SKM-1 treated with dmso at 0.1 percent for 144 hours (cell line): ENCODE measurements around the gene CIB4.
"Not testable (repeated sequence)": the region's sequence is repeated elsewhere in the genome, so short reads cannot be mapped to it uniquely, and the experiment has no call there.

ENCODE experiments used
- DNase-seq: peaks from one replicate; lab custom pipeline; 2025; ENCODE audit not compliant: unreplicated experiment; lab: John Stamatoyannopoulos, UW

Gene CIB4

DNA sequence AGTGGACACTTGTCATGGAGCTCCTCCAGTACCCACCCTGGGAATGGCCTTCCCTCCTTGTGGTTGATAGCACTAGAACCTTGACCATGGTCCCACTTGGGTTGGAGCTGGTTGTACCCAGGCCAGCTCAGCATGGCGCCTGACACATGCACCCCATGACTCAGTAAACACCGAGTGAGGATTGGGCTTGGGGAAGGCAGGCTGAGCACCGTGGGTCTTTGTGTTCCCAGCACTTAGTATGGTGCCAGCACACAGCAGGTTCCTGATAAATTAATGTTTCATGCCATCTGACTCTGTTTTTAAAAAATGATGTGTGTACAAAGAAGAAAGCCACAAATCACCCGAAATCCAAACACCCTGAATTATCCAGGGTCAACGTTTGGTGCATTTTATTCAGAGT lies 69.8 kb downstream of the CIB4 start:
- DNase-seq, result no peak

DNA sequence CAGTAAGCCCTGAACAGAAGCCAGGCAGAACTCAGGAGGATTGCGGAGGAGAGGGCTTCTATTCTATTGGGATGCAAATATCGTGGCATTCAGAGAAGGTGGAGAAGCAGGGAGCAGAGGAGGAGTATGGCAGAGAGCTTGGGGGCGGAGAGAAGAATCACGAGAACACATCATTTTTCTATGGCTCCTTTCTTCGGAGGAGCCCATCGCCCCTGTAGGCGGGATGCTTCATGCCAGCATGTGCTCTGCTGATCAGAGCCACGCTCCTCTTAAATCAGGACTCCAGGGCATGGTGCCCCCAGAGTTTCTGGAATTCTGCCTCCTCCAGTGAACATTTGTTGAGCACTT lies 71.1 kb downstream of the CIB4 start:
- no peak for DNase-seq

DNA sequence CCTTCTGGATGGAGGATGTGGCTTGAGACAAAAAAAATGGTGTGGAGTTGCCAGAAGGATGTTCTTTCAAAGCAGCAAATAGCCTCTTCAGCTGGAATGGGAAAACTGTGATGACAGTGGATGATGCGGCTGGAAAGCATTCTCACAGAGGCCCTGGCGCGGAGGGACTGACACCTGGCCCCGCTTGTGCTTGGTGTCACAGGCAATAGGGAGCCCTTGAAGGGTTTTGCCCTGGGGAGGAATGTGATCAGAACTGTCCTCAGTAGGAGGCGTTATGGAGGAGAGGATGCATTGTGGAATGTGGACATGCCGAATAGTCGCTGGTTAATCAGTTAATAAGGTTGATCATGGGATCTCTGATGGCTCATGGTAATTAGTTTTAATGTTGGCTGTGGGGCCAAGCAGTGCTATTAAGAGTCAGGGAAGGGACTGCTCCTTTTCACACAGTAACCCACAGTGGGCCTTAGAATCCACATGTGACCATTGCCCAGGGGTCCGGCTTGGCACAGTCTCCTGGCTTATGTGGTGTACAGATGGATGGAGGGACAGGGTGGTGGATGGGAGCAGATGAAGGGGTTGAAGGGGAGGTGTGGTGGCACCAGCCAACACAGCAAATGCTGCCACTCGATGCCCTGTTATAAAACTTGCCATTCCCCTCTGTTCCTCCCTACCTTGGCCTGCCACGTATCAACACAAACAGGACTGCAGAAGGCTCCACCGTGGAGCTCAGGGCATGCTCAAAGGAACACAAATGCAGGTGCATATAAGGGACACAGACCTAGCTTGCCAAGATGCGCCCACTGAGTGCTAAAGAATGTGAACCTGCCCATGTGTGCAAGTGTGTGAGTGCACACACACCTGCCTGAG lies 71.7 kb downstream of the CIB4 start:
- DNase-seq, result no peak

DNA sequence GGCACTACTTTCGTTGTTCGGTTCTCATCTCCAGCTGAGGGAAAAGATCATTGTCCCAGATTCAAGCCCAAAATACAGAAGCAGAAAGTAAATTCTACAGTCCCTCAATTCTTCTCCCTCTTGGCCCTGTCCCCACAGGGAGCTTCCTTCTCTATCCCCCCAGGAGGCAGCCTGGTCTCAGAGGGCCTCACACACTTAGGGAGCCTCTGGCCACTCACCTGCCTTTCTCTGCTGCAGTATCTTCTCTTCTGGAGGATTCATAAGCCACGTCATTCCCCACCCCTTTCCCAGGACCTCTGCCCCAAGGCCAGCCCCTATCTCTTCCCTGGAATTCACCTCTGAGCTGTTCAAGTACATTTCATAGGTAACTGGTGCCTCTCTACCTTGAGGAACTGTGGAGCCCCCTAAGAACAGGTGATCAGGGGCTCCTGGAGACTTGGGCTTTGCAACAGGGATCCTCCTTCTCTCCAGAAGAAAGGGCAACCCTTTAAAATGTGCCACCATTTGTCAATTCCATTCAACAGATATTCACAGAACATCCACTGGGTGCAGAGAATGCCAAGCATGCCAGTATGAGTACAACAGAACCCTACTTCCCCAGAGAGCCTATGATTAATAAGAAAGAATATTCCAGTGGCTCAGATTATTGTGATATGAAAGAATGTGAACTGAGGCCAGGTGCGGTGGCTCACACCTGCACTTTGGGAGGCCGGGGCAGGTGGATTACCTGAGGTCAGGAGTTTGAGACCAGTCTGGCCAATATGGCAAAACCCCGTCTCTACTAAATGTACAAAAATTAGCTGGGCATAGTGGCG lies 72.9 kb downstream of the CIB4 start:
- DNase-seq, result no peak

DNA sequence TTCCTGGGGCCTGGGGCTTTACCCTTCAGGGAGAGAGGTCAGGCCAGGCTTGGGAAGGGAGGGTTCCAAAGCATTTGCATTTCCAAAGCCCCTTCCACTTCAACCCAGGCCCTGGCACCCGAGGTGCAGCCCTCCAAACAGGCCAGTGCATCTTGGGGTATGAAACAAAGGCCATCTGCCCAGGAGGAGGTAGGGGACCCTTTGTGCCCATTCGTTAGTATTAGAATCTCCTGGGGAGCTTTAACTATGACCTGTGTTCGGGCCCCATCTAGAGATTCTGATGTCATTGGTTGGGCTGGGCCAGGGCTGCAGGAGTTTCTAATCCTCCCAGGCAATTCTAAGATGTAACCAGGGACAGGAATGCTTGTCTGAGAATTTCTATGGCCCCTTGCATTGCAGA lies 73.6 kb downstream of the CIB4 start:
- DNase-seq, result no peak

DNA sequence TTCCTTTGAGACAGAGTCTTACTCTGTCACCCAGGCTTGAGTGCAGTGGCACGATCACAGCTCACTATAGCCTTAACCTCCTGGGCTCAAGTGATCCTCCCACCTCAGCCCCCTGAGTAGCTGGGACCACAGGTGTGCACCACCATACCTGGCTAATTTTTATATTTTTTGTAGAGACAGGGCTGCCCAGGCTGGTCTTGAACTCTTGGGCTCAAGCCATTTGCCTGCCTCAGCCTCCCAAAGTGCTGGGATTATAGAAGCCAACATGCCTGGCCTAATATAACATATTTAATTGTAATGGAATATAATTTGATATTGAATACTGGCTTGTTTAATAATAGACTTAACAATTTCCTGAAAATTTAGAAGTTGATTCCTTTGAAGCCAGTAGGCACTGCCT lies 74.4 kb downstream of the CIB4 start:
- DNase-seq, result not testable (repeated sequence)

DNA sequence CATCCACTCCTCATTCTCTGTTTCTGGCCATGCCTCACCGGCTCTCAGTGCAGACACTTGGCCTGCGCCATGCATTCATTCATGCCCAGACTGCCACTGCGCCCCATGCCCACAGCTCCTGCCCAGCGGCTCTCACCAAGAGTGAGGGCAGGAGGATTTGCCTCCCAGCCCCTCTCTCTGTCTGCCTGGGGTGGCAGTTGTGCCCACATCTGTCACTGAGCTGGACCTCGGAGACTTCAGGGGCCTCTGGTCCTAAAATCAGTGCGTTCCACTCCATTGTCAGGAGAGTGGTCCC lies 75.1 kb downstream of the CIB4 start:
- no peak for DNase-seq

DNA sequence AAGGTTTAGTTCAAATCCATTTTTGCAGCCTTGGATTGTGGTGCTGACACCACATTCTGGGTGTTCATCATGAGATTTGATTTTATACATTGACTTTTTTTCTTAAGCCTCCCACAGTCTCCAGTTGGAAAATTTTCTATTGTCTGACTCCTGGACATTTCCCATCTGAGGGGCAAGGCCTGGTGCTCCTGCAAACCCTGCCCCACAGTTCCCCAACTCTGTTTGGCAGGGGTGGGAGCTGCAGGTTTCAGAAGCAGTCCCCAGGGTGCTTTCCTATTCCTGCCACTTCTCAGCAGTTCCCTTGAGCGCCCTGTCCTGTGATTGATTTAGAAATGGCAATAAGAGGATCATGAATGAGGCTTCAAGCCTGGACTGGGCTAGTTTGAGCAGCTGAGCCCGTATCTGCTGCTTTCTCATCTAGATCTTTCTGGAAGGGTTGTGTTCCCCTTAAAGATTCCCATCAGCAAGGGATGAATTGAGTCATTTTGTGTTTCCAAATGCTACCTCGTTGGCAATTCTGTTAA lies 77.0 kb downstream of the CIB4 start:
- no peak for DNase-seq

DNA sequence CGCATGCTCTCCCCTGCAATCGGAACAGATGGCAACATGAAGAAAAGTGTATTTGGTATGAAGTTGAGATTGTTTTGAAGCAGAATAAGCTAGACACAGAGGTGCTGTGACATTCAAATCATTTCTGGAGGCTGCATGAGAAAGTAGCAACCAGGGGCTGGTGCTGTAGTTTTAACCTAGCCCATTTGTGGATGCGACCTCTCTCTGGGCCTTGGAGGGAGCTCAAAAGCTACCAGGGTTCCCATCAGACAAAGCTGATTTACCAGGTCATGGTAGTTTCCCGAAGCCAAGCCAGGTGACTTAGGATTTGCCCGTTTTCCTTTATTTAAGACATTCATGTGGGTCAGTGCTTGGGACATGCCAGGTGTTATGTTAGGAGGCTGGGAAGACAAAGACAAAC lies 77.5 kb downstream of the CIB4 start:
- no peak for DNase-seq

DNA sequence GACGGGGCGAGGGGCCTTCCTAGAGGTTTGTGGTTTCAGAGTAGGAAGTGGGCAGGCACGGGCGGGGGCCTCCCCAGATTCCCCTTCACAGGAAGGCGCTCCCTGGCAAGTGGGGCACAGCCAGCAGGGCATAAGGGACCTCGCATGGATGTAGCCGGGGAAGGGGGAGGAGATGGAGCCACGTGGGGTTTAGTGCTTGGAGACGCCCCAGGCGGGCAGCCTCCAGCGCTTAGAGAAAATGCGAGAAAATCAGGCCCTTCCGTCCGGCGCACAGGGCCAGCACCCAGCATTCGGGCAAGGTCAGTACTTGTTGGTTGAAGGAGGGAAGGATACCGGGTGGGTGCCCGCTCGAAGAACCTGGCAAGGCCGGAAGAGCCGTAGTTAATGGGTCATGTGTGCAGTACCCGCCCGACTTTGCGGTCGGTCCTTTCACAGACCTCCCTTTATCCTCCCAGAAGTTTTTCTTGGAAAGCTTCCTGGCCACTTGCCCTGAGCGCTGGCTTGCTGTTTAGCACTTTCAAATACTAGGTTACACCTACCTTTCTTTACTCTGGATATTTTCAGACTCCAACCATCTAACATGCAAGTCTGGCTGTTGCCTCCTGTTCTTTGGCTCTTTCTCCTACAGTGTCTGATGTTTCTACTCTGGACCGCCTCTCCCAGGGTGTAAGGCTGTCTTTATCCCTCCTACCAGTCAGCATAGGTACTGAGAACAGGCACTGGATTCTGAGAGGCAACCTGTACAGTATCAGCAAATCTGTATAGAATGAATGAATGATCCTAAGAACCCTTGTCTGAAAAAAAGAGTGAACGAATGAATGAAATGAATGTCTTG lies 78.1 kb downstream of the CIB4 start:
- no peak for DNase-seq

DNA sequence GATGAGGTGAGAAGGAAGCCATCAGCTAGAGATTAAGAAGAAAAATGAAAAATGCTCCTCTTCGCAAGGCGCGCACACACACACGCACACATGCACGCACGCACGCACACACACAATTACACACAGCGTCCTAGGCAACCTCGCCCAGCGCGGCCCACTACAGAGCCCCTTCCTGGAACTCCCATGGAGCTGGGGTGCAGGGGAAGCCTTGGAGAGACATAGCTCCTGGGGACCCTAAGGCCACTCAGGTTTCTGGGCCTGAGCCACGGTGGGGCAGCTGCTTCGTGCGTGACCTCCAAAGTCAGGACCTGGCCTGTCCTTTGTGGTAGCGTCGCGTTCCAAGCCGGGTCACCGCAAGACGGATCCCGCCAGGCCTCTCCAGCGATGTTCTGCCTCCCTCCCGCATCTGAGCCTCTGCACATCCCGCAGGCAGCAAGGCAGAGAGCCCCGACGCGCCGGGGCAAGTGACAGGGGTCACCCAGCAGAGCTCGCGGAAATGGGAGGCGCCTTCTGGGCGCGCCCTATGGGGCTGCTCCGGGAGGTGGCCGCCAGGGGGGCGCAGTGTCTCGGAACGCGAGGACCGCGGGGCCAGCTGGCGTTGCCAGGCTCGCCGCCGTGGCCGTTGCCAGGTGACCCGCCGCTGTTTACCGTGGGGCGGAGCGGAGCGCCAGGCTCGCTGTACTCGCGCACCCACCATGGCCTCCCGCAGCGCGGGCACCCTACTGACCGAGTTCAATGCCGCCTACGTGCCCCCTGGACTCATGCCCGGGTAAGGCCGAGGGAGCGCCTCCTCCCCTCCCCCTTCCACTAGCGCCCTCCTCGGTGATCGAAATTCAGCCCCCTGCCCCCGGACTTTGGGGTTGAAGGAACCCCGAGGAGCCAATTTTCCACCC lies 79.0 kb downstream of the CIB4 start:
- DNase-seq, result no peak

DNA sequence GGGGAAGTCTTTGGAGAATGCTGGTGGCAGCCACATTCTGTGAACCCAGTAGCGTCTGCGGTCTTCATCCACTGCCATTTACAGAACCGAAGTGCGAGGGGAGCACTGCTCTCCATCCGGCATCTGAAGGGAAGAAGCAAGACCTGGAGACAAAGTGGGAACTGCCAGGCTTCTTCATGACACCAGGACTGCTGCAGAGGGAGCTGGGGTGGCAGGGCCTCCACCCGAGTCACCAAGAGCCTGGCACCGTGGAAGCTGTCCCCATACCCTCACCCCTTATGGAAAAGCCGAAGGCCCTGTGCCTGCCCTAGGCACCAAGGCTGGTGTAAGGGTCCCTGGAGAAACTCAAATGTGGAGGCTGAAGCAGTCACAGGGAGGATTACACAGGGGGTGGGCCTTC lies 79.8 kb downstream of the CIB4 start:
- DNase-seq, result no peak

DNA sequence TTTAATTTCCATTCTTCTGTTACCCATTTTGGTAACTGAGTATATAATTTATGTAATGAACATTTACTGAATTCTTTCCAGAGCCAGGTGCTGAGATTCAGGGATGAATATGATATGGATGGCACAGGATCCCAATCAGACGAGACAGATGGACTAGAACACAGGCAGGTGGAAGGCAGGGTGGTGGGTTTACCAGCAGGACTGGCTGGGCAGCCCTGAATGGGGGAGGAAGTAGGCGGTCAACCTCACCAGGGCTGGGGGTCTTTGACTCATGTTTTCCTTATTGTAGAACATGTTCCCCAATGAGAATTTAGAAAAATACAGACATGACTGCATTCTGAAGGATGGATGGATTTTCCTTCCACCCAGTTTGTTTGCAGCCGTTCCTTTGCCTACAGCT lies 80.3 kb downstream of the CIB4 start:
- DNase-seq, result no peak

DNA sequence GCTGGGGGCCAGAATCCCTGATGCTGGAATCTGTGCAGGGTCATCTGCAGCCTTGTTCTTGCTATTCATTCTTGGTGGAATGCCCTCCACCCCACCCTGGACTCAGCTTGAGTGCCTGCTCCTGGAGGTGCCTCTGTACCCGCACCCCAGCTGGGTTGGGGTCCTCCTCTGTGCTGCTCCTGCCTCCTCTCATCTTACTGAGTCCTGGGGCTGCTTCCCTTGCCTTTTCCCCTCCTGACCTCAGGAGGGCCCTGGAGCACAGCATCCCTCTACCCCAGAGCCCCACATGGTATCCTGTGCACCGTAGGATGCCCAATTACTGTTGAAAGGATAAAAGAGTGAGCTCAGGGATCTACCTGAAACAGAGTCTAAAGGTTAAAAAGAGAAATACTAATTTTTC lies 81.6 kb downstream of the CIB4 start:
- no peak for DNase-seq

DNA sequence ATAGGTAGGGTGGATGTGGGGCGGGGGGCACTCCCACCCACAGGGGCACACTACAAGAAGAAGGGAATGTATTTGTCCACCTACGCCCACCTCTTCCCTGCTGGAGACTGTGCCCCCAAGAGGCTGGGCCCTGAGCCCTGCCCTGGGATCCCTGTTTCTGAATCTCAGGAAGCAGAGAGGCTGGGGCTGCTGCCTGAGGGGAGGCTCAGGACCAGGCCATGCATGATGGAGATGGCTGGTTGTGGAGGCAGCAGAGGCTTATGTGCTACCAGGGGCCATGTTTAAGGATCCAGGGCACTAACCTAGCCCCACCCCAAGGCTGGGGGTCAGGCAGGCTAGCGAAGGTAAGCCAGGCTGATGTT lies 82.1 kb downstream of the CIB4 start:
- no peak for DNase-seq

DNA sequence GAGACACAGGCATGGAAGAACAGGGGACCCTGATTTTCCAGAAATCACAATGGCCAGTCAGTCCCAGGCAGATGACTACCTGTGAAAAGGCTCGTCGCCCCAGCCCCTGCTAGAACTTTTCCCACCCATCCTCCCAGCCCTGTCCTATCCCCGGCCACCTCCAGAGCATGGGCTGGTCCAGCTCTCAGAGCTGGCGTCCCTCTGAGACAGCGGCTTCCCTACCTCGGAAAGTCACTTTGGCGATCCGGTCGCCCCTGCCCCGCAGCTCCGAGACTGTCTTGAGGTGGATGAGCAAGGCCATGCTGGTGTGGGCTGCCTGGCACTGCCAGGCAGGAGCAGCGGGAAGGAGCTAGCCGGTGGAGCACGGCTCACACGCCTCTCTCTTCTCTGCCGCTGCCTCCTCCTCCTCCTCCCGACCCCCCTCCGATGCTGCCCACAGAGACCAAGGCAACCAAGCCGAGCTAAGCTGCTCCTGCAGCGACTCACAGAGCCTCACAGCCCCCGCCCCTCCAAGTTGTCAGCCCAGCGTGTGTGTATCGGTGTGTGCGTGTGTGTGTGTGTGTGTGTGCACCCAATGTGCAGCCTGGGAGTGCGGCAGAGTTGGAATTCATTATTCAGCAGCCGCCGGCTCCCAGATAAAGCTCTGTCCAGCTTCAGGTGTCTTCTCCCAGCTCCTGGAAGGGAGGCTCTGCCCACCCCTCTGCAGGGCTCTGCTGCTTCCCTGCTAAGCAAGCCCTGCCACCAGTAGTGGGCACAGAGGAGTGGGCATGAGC lies 82.7 kb downstream of the CIB4 start:
- no peak for DNase-seq

DNA sequence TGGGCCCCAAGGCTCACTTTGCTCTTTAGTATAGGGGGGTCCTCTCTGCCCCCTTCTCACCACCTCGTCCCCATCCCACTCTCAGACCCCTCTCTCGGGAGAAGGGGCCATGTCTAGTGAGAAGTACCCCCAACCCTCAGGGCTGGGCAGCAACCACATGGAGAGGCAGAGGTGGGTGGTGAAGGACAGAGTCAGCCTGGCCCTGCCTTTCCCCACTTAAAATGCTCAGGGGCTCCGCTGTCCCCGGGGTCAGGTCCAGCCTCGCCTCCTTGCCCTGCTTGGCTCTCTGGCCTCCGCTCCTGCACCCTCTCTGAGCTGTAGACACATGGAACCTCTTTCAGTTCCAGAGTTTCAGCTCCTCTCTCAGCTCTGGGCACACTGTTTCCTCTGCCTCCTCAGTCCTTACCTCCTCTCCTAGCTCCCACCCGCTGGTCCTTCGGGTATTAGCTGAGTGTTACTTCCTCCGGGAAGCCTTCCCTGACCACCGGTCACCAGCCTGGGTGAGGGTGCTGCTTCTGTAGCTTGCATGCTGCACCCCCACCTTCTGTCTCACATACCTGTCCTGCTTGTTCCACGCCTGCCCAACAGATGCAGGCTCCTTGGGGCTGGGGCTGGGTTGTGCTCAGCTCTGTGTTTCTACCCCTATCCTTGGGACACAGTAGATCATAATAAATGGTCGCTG lies 83.8 kb downstream of the CIB4 start:
- no peak for DNase-seq

DNA sequence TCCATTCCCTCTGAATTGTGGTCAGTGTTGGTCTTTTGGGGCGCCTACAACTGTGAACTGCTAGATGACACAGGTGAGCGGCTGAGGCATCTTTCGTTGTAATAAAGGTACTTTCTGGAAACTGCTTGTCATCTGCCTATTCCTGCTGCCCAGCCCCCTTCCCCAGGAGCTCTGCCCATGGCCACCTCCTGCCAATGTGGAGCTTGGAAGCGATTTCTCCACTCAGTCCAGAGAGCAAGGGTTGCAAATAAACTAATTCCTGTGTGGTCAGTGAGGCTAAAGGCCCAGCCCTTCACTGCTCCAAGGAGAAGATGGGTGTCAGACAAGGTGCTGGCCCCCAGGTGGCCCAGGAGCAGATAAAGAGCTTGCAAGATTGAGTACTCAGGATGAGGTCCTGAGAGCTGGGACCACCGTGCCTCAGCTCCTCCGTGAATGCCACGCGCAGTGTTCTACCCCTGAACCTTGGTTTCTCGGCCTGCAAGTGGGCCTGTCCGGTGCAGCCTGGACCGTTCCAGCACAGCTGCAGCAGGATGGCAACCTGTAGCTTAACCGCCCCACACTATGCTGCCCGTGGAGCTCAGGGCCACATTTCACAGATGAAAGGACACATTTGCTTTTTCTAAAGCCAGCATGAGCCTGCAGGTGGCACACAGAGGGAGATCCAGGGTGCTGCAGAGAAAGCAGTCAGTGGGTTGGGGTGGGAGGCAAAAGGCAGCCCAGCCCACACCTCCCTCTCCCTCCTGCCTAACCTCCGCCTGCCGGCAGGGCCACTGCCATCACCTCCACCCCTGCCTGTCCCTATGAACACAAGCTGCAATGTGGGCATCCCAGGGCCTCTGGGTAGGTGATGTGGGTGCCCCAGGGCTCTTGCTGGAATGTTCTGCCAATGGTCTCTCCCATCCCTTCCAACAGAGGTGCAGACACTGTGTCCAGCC lies 84.6 kb downstream of the CIB4 start:
- DNase-seq, result no peak
